Epidermal melanocyte (primary cell): ENCODE measurements around the gene SCNN1A.

Experiments used
- DNase-seq: peaks from one replicate; pipeline ENCODE4 v3.0.0; 2011; ENCODE audit warnings: low spot score; ENCODE audit not compliant: insufficient read length

Gene SCNN1A

GRCh38 chr12:6335451-6336078 lies 39.8 kb downstream of the SCNN1A start:
- peak; percentile 68 for DNase-seq

GRCh38 chr12:6334940-6335450 lies 40.4 kb downstream of the SCNN1A start:
- no peak for DNase-seq

GRCh38 chr12:6334359-6334758 lies 41.0 kb downstream of the SCNN1A start:
- DNase-seq, result no peak

- no peak for DNase-seq
Observed at GRCh38 chr12:6333566-6333965, 41.8 kb downstream of the SCNN1A start.

- no peak for DNase-seq
Observed at GRCh38 chr12:6333029-6333428, 42.3 kb downstream of the SCNN1A start.

GRCh38 chr12:6332459-6332858 lies 42.9 kb downstream of the SCNN1A start:
- peak; percentile 51 for DNase-seq

- no peak for DNase-seq
Observed at GRCh38 chr12:6330999-6331714, 44.2 kb downstream of the SCNN1A start.

GRCh38 chr12:6330192-6330591 lies 45.2 kb downstream of the SCNN1A start:
- no peak for DNase-seq

GRCh38 chr12:6329703-6330064 lies 45.7 kb downstream of the SCNN1A start:
- DNase-seq, result no peak

GRCh38 chr12:6328945-6329702 lies 46.2 kb downstream of the SCNN1A start:
- DNase-seq, result no peak

- DNase-seq, result no peak
Observed at GRCh38 chr12:6328045-6328779, 47.2 kb downstream of the SCNN1A start.

- DNase-seq, result no peak
Observed at GRCh38 chr12:6327229-6328041, 47.9 kb downstream of the SCNN1A start.

- DNase-seq, result no peak
Observed at GRCh38 chr12:6326316-6327228, 48.8 kb downstream of the SCNN1A start.

GRCh38 chr12:6324936-6325750 lies 50.2 kb downstream of the SCNN1A start:
- DNase-seq, result no peak

- no peak for DNase-seq
Observed at GRCh38 chr12:6323995-6324711, 51.2 kb downstream of the SCNN1A start.

- peak; percentile 92 for DNase-seq
Observed at GRCh38 chr12:6323340-6323994, 51.9 kb downstream of the SCNN1A start.

- no peak for DNase-seq
Observed at GRCh38 chr12:6322969-6323339, 52.4 kb downstream of the SCNN1A start.

- DNase-seq, result no peak
Observed at GRCh38 chr12:6322352-6322751, 53.0 kb downstream of the SCNN1A start.
